ENCODE measurements around the gene MGAT5.

Gene MGAT5

GRCh38 chr2:134338208-134338607 is 84.3 kb downstream of the MGAT5 start:
- no peak overlapping the region for H3K4me3 ChIP-seq (ENCODE audit: low read depth, low read length)
- TF ChIP-seq CTCF (IDR thresholded peaks at IDR 0.05; ENCODE audit: low read depth, low read length) (no peak), MYC (IDR thresholded peaks at IDR 0.05; ENCODE audit: low read depth, low read length) (no peak), POLR2A (IDR thresholded peaks at IDR 0.05; ENCODE audit: extremely low read depth, insufficient read length) (no peak), MAX (IDR thresholded peaks at IDR 0.05; ENCODE audit: low read depth, low read length) (no peak)

DNA sequence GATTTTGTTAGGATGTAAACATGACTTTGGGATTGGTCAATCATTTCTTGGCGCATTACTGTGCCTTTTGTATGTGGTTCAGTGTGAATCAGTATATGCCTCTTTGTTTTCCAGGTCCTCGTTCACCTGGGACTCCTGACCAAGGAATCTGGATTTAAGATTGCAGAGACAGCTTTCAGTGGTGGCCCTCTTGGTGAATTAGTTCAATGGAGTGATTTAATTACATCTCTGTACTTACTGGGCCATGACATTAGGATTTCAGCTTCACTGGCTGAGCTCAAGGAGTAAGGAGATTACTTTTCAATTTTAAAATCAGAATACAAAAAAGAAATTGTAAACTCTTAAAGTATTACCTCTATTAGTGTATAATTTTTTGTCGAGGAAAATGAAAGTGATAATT is 87.6 kb downstream of the MGAT5 start:
- TF ChIP-seq POLR2A (IDR thresholded peaks at IDR 0.05; ENCODE audit: extremely low read depth, insufficient read length), result no peak
- DNase-seq (ENCODE audit: low read depth), result no peak
- H3K4me3 ChIP-seq (ENCODE audit: low read depth, low read length), result no peak overlapping the region

More at GRCh38 chr2:134338208-134338607, 84.3 kb downstream of the MGAT5 start:
- DNase-seq (ENCODE audit: low read depth), result no peak

- H3K4me3 ChIP-seq (ENCODE audit: low read depth, low read length), result no peak overlapping the region
- TF ChIP-seq POLR2A (IDR thresholded peaks at IDR 0.05; ENCODE audit: extremely low read depth, insufficient read length) (no peak), CTCF (IDR thresholded peaks at IDR 0.05; ENCODE audit: low read depth, low read length) (no peak), MYC (IDR thresholded peaks at IDR 0.05; ENCODE audit: low read depth, low read length) (no peak), MAX (IDR thresholded peaks at IDR 0.05; ENCODE audit: low read depth, low read length) (no peak)
- no peak for DNase-seq (ENCODE audit: low read depth)
These were observed 91.3 kb downstream of the MGAT5 start for GRCh38 chr2:134344954-134345697.

GRCh38 chr2:134346141-134346540 is 92.3 kb downstream of the MGAT5 start:
- H3K4me3 ChIP-seq (ENCODE audit: low read depth, low read length), result no peak overlapping the region
- no peak for DNase-seq (ENCODE audit: low read depth)
- TF ChIP-seq CTCF (IDR thresholded peaks at IDR 0.05; ENCODE audit: low read depth, low read length), result no peak
- TF ChIP-seq MAX (IDR thresholded peaks at IDR 0.05; ENCODE audit: low read depth, low read length), result no peak
- no peak for TF ChIP-seq MYC (IDR thresholded peaks at IDR 0.05; ENCODE audit: low read depth, low read length)
- TF ChIP-seq POLR2A (IDR thresholded peaks at IDR 0.05; ENCODE audit: extremely low read depth, insufficient read length), result no peak

DNA sequence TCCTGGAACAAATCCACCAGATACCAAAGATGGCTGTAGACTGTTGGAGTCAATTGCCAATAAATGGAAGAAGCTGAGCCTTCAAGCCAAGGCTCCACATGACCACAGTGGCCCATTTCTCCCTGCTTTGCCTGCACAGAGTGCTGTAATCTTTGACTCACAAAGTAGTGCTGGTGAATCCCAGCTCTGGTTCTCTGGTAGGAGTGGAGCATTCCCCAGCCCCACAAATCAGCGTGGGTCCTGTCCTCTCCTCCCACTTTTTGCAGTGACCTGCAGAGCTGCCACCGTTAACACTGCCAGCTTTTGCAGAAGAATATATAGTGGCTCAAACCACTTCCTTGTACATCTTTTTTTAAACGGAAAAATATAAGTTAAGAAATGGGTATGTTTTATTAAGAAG is 93.9 kb downstream of the MGAT5 start:
- no peak overlapping the region for H3K4me3 ChIP-seq (ENCODE audit: low read depth, low read length)
- TF ChIP-seq MAX (IDR thresholded peaks at IDR 0.05; ENCODE audit: low read depth, low read length) (no peak), MYC (IDR thresholded peaks at IDR 0.05; ENCODE audit: low read depth, low read length) (no peak), CTCF (IDR thresholded peaks at IDR 0.05; ENCODE audit: low read depth, low read length) (no peak), POLR2A (IDR thresholded peaks at IDR 0.05; ENCODE audit: extremely low read depth, insufficient read length) (no peak)
- DNase-seq (ENCODE audit: low read depth), result peak; percentile 18

DNA sequence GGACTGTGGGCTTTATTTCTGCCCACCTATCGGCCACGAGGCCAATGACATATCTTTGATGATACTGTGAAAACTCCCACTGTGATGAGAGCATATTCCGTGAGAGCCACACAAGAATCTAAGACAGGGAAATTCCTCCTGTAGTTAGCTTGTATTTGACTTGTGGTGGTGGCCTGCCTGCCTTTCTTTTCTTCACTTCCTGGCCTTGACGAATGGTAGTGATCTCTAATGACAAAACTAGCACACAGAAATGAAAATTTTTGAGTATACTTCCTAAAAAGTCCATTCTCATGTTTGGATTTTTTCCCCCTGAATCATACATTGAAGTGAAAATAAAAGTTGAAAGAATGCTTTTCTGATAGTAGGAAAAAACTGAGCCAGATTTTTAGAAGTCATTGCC is 94.4 kb downstream of the MGAT5 start:
- no peak for DNase-seq (ENCODE audit: low read depth)
- H3K4me3 ChIP-seq (ENCODE audit: low read depth, low read length), result no peak overlapping the region
- no peak for TF ChIP-seq CTCF (IDR thresholded peaks at IDR 0.05; ENCODE audit: low read depth, low read length)
- TF ChIP-seq MYC (IDR thresholded peaks at IDR 0.05; ENCODE audit: low read depth, low read length), result no peak
- no peak for TF ChIP-seq MAX (IDR thresholded peaks at IDR 0.05; ENCODE audit: low read depth, low read length)
- TF ChIP-seq POLR2A (IDR thresholded peaks at IDR 0.05; ENCODE audit: extremely low read depth, insufficient read length), result no peak

Data from NB4 (cell line).